Thyroid gland (tissue), 4 donors: Measurements from ENCODE around the gene LSM3.

Experiments used
- CTCF ChIP-seq, 6 experiments: fragments of 200-600 bp in 3 of 6; fragments of 450-650 bp in 3 of 6; sonication (generic) in 3 of 6; IDR thresholded peaks; one replicate each; pipeline ENCODE4 v1.5.1; 2016 to 2019; ENCODE audit warnings: antibody characterized with exemption in 6 of 6, mild to moderate bottlenecking in 2 of 6, inconsistent platforms in 1 of 6, moderate library complexity in 1 of 6
- POLR2A ChIP-seq, 2 donors: fragments of 450-650 bp; IDR thresholded peaks; one replicate each; pipeline ENCODE4 v1.6.1; 2017; ENCODE audit warnings: antibody characterized with exemption in 2 of 2, mild to moderate bottlenecking in 2 of 2, moderate library complexity in 1 of 2

- peak in 1 of 2 donors; percentile 59 for TF ChIP-seq POLR2A (IDR thresholded peaks at IDR 0.05)
- no peak for TF ChIP-seq CTCF (IDR thresholded peaks at IDR 0.05)
Observed at GRCh38 chr3:14245822-14246221, 67.2 kb downstream of the LSM3 start.
